ENCODE data around the gene PABPC4L.

GRCh38 chr4:134154097-134154496 lies 47.5 kb downstream of the PABPC4L start:
- TF ChIP-seq CTCF (conservative IDR thresholded peaks at IDR 0.05 in 1 of 2, IDR thresholded peaks at IDR 0.05 in 1 of 2; ENCODE audit: extremely low read depth in 1 of 2, insufficient read depth in 1 of 2, low read depth in 1 of 2, low read length in 2 of 2), result no peak
- TF ChIP-seq EZH2 (IDR thresholded peaks at IDR 0.05; ENCODE audit: borderline replicate concordance, low read length), result no peak

Data from mammary epithelial cell (primary cell).